AG09319 (cell line): ENCODE measurements around the gene MAGI3.
"Not testable (repeated sequence)": the region's sequence is repeated elsewhere in the genome, so short reads cannot be mapped to it uniquely, and the experiment has no call there.

Source experiments
- DNase-seq: peaks from one replicate; pipeline ENCODE4 v3.0.0-alpha.2; 2010; ENCODE audit warnings: low read depth; ENCODE audit errors: extremely low read depth
- CTCF ChIP-seq: IDR thresholded peaks from 2 replicates; pipeline ENCODE4 v1.5.1; 2011; ENCODE audit warnings: low read depth, mild to moderate bottlenecking, inconsistent platforms, low read length, moderate library complexity

MAGI3 gene

DNA sequence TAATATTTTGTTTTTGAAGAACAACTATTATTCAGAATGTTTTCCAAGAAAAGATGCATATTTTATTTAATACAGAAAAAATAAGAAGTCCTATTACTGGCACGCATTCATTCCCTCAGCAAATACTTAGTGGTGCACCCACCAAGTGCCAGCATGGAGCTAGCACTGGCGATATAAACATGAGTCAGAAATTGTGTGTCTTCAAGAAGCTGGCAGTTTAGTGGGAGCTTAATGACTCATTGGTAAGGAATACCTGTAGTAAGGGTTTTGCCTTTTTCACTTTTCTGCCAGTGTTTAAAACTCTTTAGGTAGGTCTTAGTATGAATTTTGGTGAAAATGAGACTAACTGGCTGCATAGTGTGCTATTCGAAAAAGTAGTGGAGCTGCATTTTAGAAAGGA, 6.3 kb downstream of the MAGI3 start:
- no peak for DNase-seq
- no peak for TF ChIP-seq CTCF

- no peak for DNase-seq
- no peak for TF ChIP-seq CTCF
These were observed 8.8 kb downstream of the MAGI3 start for GRCh38 chr1:113399062-113399583.

DNA sequence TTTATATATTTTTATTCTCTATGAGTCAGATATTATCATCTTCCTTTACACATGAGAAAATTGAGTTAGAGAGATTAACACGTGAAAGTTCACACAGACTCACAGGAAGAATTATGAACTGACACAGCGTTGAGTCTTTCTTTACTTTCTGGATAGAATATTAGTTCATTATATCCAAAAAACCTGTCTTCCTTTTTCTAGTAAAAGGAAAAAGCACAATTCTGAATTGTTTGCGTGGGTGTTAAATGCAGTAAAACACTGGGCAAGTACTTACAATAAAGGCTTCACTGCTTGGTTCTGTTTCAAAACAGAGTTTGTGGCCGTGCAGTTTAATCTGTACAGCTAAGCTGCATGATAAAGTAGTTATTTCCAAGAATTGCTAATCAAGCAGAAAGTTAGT, 10.8 kb downstream of the MAGI3 start:
- no peak for DNase-seq
- no peak for TF ChIP-seq CTCF

DNA sequence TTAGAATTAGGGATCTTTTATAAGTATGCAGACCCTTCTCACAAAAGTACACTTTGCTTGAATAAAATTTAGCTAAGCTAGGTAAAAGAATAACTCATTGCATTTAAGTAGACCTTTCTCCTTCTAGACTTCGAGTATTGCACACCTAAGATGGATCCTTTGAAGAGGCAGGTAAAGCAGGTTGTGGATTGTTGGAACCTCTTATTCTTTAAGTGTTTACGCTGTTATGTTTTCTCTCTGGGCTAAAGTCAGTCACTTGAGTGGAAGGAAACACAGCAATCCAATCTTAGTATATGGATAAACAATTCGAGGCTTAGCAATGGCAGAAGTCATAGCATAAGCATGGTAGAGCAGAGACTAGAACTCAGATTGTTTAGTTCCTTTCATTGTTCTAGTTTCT, 11.4 kb downstream of the MAGI3 start:
- no peak for DNase-seq
- no peak for TF ChIP-seq CTCF

DNA sequence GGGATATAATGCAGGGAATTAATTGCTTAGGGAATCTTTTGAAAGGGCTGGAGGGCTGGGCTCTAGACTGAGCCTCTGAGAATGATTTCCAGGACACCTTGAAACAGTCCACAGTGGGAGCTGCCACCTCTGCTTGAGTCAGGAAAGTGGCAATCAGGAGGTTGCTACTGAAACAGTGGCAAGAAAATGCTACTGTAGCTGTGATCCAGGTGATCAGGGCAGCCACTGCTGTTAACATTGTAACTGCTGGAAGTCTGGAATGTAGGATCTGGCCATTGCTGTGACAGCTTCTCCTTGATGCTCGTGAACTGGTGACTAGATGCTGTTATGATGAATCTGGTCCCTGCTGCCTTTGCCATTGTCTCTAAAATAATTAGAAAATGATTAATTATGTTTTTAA, 12.8 kb downstream of the MAGI3 start:
- DNase-seq, result no peak
- no peak for TF ChIP-seq CTCF

GRCh38 chr1:113405573-113405972, 15.3 kb downstream of the MAGI3 start:
- DNase-seq, result no peak
- TF ChIP-seq CTCF, result no peak

- DNase-seq, result not testable (repeated sequence)
These were observed 15.8 kb downstream of the MAGI3 start for GRCh38 chr1:113406149-113406548.

DNA sequence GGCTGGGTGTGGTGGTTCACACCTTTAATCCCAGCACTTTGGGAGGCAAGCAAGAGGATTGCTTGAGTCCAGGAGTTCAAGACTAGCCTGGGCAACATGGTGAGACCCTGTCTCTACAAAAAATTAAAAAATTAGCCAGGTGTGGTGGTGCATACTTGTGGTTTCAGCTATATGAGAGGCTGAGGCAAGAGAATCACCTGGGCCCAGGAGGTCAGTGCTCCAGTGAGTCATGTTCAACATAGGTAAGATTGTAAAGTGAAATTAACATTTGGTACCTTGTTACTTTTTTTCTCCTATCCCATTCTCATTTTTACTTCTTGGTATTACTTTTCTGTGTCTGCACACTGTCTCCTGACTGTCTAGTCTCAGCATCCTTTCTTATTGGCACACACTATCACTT, 19.0 kb downstream of the MAGI3 start:
- TF ChIP-seq CTCF, result no peak
- no peak for DNase-seq

DNA sequence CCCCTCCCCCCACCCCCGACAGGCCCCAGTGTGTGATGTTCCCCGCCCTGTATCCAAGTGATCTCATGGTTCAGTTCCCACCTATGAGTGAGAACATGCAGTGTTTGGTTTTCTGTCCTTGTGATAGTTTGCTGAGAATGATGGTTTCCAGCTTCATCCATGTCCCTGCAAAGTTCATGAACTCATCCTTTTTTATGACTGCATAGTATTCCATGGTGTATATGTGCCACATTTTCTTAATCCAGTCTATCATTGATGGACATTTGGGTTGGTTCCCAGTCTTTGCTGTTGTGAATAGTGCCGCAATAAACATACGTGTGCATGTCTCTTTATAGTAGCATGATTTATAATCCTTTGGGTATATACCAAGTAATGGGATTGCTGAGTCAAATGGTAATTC, 21.7 kb downstream of the MAGI3 start:
- DNase-seq, result not testable (repeated sequence)
